Measurements from ENCODE around the gene NPPB.

NPPB gene

DNA sequence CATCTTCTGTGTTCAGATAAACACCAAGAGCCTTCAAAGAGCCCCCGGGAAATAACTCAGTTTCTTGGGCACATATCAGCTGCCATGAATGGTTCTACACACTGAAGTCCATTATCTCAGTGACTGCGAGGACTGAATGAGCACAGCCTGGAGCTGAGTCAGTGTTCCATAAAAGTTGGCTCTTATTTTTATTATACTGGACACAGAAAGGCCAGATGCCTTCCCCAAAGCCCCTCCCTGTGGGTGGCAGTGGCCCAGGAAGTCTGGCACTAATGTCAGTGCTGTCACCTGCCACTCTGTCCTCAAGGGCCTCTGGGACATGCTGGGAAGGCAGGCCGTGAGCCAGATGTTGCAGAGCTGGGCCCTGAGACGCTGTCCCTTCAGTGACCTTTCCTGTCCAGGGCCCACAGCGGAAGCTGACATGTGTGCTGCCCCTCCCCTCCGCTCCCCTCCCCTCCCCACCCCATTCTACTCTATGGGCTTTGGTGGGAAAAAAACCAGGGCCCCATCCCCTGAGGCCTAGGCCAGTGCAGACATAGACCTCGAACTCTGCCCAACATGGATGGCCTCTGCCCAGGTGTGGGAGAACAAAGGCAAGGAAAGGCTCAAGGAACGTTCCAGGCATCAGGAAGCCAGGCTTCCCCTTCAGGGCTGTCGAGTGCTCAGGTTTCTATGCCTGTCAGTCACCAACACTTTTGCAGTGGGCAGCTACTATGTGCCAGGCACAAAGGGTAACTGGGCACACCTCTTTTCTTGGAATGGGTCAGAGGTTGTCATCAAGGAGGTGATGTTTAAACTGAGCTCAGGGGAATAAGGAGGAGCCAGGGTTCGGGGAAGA lies 22.4 kb upstream of the NPPB start:
- no peak for DNase-seq (ENCODE audit: low read depth)

DNA sequence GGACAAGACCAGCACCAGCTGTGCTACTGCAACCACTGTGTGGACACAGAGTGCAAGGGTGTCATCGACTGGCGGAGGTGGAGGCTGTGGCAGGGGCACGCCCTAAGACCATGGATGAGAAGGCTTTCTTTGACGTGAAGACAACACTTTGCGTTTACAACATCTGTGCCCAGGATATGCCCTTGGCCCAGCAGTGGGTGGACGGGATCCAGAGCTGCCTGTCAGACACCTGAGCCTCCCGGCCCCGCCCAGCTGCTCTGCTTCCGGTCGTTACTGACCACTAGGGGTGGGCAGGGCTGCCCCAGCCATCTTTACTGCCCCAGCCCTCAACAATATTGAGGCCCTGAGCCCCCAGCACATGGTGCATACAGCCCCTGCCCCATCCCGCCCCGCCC lies 21.4 kb upstream of the NPPB start:
- DNase-seq (ENCODE audit: low read depth), result no peak

DNA sequence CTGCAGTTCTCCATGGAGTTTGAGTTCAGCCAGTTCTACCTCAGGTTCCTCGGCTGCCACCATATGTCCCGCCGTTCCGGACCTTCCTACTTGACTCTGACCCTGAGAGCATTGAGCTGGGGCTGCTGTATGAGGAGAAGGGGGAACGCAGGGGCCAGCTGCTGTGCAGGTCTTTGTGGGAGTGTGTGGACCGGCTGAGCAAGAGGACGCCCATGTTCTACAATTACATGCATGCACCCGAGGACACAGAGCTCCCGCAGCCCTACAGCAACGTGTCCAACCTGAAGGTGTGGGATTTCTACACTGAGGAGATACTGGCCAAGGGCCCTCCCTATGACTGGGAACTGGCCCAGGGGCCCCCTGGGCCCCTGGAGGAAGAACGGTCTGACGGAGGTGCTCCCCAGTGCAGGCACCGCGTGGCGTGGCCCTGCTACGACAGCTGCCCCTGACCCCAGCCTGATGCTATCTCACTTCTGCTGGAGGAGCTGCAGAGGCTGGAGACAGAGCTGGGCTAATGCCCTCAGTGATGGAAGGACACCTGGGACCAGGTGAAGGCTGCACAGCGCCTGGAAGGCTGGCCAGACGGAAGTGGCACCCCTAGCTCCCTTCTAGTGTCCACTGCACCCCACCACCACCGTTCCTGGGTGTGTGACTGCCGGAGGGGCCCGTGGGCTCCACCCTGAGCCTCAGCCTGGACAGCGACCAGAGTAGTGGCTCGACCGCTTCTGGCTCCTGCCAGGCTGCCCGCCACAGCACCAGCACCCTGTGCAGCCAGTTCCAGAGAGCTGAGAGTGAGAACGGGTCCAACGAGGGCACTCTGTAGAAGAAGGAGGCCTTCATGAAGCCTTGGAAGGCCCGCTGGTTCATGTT lies 20.8 kb upstream of the NPPB start:
- DNase-seq (ENCODE audit: low read depth), result no peak

DNA sequence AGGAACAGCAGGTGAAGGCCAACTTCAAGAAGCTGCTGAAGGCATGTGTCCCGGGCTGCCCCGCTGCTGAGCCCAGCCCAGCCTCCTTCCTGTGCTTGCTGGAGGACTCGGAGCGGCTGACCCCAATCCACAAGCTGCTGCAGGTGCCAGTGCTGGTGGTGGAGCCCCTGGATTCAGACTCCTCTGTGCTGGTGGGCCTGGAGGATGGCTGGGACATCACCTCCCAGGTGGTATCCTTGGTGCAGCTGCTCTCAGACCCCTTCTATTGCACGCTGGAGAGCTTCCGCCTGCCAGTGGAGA lies 20.1 kb upstream of the NPPB start:
- DNase-seq (ENCODE audit: low read depth), result no peak

DNA sequence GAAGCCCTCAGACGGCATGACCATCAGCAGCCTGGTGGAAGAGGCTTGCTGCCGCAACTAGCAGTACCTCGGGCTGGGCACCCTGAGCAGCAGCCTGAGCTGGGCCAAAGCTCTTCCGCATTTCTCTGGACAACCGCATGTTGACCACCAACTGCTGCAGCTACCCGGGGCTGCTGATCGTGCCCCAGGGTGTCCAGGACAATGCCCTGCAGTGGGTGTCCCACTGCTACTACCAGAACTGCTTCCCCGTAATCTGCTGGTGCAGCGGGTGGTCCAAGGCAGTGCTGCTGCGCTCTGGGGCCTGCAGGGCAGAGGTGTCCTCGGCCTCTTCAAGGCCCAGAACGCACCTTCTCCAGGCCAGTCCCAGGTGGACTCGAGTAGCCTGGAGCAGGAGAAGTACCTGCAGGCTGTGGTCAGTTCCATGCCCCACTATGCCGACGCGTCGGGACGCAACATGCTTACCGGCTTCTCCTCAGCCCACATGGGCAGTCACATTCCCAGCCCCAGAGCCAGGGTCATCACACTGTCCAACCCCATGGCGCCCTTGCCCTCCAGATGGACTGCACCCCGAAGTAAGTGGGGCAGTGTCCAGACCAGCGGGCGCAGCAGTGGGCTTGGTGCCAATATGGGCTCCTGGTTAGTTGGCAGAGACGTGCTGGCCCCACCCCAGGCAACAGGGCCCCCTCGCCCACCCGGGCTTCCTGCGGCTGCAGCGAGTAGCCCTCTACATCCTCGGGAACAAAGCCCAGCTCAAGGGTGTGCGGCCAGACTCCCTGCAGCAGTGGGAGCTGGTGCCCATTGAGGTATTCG lies 19.5 kb upstream of the NPPB start:
- no peak for DNase-seq (ENCODE audit: low read depth)

DNA sequence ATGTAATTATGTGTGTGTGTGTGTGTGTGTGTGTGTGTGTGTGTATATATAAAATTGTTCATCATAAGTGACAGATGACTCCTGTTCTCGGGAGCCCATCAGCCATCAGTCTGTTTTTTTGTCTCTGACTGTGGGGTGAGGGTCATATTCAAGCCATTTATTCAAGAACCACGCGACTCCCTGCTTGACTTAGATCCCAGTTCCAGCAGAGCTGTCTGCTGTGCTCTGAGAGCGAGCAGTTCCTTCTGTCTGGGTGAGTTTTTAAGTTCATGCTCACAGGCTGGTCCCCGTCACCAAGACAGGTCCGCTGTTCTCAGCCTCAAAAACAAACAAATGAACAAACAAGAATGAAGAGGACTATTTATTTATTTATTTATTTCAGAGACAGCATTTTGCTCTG lies 18.3 kb upstream of the NPPB start:
- no peak for DNase-seq (ENCODE audit: low read depth)

DNA sequence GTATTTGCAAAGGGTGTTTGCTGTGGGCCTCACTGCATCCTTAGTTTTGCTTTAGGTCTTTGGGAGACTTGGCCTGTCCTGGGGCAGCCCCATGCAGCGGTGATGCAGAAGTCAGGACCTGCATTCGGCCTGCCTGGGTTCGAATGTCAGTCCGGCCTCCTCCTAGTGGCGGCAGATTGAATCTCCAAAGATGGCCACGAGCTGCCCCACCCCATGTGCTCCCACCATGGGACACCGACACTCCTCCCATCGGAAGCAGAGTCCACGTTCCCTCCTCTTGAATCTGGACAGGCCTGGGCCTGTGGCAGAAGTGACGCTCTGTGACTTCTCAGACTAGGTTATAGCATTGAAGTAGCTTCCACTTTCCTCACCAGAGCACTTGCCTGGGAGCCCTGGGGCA lies 16.3 kb upstream of the NPPB start:
- no peak for DNase-seq (ENCODE audit: low read depth)

DNA sequence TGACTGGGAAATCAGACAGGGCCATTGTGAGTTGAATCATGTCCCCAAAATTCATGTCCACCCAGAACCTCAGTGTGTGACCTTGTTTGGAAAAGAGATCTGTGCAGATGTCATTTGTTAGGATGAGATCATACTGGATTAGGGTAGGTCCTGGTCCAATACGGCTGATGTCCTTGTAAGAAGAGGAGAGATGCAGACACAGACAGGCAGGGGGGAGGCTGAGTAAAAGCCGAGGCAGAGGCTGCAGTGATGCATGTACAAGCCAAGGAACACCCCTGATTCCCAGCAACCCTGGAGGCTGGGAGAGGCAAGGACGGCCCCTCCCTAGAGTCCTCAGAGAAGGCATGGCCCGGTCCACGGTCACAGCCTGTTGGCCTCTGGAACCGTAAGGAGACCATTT lies 15.9 kb upstream of the NPPB start:
- DNase-seq (ENCODE audit: low read depth), result no peak

DNA sequence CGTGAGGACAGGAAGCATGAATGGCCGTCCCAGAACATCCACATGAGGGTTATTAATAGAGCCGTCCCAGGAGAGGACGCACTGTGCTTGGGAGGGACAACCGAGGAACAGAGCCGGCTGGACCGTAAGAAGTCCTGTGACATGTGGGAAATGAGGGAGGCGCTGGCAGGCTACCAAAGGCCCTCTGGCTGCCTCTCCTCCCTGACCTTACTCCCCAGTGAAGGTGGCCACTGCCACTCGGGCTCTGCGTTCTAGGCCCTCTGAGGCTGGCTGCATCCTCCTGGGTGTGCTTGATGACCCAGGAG lies 15.5 kb upstream of the NPPB start:
- DNase-seq (ENCODE audit: low read depth), result no peak

DNA sequence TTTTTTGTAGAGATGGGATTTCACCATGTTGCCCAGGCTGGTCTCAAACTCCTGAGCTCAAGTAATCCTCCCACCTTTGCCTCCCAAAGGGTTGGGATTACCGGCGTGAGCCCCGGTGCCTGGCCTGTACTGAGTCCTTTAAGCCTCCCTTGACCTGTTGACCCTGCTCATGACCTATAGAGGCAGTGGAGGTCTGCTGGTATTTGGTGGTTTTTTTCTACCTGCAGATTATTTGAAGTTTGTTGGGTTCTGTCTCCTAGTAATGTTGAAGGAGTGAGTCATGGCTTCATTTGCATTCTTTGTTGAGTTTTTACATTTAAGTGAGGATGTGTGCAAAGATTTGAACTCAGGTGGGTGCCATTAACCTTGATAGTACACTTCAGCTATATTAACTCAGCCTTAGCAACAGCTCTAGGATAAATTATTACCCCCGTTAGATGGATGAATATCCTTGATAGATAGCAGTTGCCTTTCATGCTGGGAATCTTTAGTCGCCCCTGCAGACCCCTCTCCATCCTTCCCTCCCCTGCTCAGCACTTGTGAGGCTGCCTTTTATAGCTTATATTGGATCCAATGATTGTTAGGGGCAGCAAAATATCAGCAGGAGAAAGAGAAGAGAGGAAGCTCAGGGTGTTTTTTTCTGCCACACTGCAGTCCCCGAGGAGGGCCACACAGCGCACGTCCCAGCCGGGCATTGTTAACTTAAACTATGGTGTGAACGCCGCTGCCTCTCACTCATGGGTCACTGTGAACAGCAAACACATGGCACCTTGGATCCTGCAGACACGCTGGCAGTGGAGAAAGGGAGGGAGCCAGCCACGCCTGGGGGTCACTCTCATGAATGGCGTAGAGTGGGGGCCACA lies 14.9 kb upstream of the NPPB start:
- DNase-seq (ENCODE audit: low read depth), result no peak

DNA sequence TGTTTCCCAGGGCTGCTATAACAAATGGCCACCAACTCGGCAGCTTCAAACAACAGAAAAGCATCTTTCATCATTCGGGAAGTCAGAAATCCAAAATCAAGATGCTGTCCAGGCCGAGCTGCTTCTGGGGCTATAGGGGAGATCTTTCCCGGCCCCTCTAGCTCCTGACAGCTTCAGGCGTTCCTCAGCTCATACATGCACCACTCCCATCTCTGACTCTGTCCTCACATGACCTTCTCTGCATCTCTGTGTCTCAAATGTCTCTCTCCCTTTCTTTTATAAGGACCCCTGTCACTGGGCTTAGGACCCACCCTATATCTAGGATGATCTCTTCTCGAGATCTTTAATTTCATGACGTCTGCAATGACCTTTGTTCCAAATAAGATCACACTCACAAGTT lies 13.8 kb upstream of the NPPB start:
- no peak for DNase-seq (ENCODE audit: low read depth)

DNA sequence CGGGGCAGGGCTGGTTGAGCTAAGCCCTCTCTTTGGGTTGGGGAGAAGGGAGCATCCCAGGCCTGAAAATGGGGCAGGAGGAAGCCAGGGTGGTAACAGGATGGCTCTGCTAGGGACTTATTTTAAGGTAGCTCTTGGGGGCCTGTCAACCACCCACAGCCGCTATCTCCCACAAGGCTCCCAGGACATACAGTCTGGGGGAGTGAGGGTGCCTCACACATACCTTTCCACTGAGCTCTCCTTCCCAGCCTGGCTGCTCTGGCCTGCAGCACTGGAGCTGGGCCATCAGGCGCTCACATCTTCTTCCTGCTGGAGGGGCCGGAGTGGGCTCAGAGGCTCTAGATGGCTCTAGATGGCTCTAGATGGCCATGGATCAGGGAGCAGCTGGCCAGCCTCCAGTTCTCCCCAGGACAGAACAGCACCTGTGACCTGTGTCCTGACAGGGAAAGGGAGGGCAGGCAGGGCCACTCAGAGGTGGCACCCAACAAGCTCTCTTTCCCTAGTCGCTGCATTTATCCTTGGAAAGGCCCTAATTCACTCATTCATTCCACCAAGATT lies 11.0 kb upstream of the NPPB start:
- no peak for DNase-seq (ENCODE audit: low read depth)

DNA sequence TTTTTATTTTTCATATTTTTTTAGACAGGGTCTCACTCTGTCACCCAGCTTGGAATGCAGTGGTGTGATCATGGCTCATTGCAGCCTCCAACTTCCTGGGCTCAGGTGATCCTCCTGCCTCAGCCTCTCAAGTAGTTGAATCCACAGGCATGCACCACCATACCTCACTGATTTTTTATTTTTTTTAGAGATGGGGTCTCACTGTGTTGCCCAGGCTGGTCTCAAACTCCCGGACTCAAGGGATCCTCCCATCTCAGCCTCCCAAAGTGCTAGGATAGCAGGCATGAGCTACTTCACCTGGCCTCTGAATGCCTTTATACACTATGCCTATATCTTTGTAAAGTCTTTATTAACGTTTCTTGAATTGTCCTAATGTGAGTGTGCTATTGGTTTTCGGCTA lies 10.4 kb upstream of the NPPB start:
- no peak for DNase-seq (ENCODE audit: low read depth)

DNA sequence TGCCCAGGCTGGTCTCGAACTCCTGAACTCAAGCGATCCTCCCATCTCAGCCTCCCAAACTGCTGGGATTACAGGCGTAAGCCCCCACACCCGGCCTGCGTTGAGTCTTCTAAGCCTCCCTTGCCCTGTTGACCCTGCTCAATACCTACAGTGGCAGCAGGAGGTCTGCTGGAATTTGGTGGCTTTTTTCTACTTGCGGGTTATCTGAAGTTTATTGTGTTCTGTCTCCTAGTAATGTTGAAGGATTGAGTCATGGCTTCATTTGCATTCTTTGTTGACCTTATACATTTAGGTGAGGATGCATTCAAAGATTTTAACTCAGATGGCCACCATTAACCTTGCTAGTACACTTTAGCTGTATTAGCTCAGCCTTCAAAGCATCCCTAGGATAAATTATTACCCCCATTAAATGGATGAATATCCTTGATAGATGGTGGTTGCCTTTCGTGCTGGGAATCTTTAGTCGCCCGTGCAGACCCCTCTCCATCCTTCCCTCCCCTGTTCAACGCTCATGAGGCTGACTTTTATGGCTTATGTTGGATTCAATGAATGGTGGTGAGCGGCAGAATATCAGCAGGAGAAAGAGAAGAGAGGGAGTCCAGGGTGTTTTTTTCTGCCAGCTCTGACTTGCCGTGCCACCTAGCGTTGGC lies 9.7 kb upstream of the NPPB start:
- DNase-seq (ENCODE audit: low read depth), result no peak

DNA sequence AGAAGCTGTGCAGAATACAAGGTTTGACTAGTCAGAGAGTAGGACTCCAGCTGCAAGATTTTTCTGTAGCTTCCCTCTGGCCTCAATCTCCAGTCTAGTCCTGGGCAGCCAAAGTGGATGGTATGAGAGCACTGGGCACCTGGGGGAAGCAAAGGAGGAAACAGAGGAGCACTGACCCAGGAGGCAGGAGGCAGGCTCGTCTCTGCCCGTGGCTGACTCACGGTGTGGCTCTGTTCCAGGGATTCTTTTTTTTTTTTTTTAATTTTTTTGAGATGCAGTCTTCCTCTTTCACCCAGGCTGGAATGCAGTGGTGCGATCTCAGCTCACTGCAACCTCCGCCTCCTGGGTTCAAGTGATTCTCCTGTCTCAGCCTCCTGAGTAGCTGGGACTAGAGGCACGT lies 4.1 kb upstream of the NPPB start:
- DNase-seq (ENCODE audit: low read depth), result no peak

DNA sequence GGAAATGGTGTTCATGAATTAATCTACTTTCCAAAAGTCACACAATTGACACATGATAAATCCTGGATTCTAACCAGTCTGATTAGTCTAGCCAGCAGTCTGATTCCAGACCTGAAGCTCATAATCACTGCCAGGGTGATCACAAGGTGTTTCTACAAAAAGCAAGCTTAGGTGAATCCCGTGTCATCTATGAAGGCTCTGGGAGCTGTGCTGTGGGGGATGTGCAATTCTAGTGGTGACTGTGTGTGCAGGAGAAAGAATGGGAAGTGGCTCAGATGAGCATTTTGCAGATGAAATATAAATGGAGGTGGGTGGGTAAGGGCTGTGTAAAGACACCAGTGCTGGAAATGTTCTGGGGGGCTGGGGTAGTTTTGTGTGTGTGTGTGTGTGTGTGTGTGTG lies 1.8 kb upstream of the NPPB start:
- no peak for DNase-seq (ENCODE audit: low read depth)

DNA sequence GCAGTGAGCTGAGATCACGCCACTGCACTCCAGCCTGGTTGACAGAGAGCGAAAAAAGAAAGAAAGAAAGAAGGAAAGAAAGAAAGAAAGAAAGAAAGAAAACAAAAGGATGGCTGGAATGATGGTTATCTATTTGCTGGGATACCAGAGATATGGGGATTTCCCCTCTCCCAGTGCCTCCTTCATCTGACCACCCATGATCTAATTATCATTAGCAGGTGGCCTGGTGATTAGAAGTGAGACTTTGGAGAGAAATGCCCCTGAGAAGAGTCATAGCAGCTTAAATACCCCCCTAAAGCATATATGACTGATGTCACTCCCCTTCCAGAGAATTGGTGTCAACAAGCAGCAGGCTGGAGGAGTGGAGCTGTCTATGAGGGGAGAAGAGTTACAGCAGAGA lies 1.3 kb upstream of the NPPB start:
- no peak for DNase-seq (ENCODE audit: low read depth)

DNA sequence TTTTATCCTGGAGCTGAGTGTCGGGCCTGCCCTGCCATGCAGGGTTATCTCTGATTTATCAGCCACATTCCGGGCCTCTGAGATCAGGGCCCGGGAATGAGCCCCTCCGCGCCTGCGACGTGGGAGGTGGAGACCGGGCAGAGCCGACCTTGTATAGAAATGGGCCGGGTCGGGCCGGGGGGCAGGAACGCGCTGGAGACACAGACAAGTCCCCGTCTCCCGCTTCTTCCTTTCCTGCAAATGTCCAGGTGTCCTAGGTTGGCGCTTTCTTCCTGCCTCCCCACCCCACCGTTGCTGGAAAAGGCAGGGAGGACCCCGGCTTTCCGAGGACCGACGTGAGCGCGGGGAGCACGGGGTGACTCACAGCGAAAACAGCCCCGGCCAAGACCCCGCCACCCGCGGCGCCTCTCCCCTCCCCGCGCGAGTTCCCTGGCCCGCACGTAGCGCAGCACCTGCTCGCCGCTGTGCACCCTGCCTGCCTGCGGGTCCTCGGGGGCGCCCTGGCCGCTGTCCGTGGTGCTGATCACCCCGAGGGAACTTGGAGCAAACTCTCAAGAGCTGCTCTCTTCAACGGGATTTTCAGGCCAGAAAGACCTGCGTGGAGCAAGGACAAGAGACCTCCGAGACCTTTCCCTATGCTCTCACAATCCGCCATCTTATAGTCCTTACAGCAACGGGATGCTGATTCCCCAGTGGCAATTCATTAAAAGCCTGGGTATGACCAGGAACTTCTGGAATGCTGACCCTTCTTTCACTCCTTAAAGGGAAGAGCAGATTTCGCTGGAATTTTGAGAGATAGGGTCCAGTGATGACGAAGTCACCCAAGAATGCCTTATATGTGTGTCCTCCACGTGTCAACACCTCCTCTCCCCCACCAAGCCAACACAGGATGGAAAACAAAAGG lies 475 bp upstream of the NPPB start:
- DNase-seq (ENCODE audit: low read depth), result peak; percentile 12

DNA sequence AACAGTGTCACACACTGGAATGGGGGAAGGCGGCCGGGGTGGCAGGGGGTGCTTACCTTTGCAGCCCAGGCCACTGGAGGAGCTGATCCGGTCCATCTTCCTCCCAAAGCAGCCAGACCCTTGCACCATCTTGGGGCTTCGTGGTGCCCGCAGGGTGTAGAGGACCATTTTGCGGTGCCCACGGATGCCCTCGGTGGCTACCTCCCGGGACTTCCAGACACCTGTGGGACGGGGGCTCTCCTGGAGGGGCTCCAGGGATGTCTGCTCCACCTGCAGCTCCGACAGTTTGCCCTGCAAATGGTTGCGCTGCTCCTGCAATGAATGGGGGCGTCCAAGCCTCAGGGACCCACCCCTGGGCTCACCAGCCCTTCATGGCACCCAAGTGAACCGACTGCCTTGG lies 587 bp downstream of the NPPB start:
- DNase-seq (ENCODE audit: low read depth), result no peak

DNA sequence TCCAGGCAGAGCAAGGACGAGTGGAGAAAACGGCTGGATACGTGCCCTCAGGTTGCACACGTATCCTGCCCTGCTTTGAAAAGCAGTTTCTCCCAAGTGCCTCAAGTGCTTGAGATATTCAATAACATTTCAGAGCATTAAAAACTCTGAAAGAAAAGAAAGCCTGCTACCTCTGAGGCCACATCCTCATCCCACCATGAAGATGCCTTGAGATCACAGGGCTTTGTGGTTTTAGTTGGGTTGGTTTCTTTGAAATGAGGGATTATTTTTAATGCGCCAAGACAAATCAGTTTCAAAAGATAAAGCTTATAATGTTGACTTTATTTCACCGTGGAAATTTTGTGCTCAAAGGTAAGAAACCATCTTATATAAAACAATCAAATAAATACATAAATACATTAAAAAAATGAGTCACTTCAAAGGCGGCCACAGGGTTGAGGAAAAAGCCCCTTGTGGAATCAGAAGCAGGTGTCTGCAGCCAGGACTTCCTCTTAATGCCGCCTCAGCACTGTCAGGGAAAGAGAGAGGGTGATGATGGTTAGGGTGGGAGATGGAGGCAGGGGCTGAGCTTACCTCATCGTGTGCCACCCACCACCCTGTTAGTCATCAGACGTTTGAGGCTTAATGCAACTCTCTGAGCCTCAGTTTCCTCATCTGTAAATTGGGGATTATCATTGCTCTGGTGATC lies 1.4 kb downstream of the NPPB start:
- no peak for DNase-seq (ENCODE audit: low read depth)
